Fibroblast of mammary gland (primary cell): ENCODE data around the gene MAP7D3.
A peak's percentile ranks its signal among the peaks of the same experiment; 100 is the strongest.
"Not testable (repeated sequence)": the region's sequence is repeated elsewhere in the genome, so short reads cannot be mapped to it uniquely, and the experiment has no call there.

Source experiments
- DNase-seq: peaks from one replicate; pipeline ENCODE4 v3.0.0-alpha.2; 2010; ENCODE audit warnings: low read depth
- H3K4me3 ChIP-seq: 2 replicates; pipeline ENCODE4 v1.5.1; 2011; ENCODE audit warnings: low read depth, mild to moderate bottlenecking, low read length, moderate library complexity; ENCODE audit not compliant: control insufficient read depth
- CTCF ChIP-seq: conservative IDR thresholded peaks from 2 replicates; pipeline ENCODE4 v1.5.1; 2011; ENCODE audit warnings: low read depth, low read length, inconsistent platforms; ENCODE audit not compliant: control insufficient read depth, insufficient read depth

MAP7D3 gene

GRCh38 chrX:136250191-136251040 lies 784 bp downstream of the MAP7D3 start:
- TF ChIP-seq CTCF = no peak
- H3K4me3 ChIP-seq = peak overlapping the region; percentile 64
- DNase-seq = peak; percentile 37

- DNase-seq = no peak
- no peak for TF ChIP-seq CTCF
- no peak overlapping the region for H3K4me3 ChIP-seq
These were observed 5.0 kb downstream of the MAP7D3 start for GRCh38 chrX:136246201-136246600.

GRCh38 chrX:136237849-136238248 lies 13.4 kb downstream of the MAP7D3 start:
- not testable (repeated sequence) for H3K4me3 ChIP-seq, DNase-seq

- no peak overlapping the region for H3K4me3 ChIP-seq
- no peak for TF ChIP-seq CTCF
- DNase-seq = no peak
These were observed 14.1 kb downstream of the MAP7D3 start for GRCh38 chrX:136237074-136237473.

- no peak for TF ChIP-seq CTCF
- DNase-seq = no peak
- no peak overlapping the region for H3K4me3 ChIP-seq
These were observed 22.4 kb downstream of the MAP7D3 start for GRCh38 chrX:136228839-136229207.

- H3K4me3 ChIP-seq = no peak overlapping the region
- no peak for TF ChIP-seq CTCF
- peak; percentile 39 for DNase-seq
These were observed 23.0 kb downstream of the MAP7D3 start for GRCh38 chrX:136227948-136228838.

- no peak for TF ChIP-seq CTCF
- no peak overlapping the region for H3K4me3 ChIP-seq
- DNase-seq = no peak
These were observed 24.1 kb downstream of the MAP7D3 start for GRCh38 chrX:136227074-136227473.
